PC-9 (cell line): ENCODE results near the gene TAF3.

Experiments used
- EZH2 ChIP-seq: fragments of 200-600 bp; sonication (generic); IDR thresholded peaks from 2 replicates; pipeline ENCODE4 v1.8.0; 2017; ENCODE audit warnings: antibody characterized with exemption, low read depth
- TF ChIP-seq, protein P1 (sequence below): fragments of 200-600 bp; sonication (generic); conservative IDR thresholded peaks from 2 replicates; pipeline ENCODE4 v1.6.1; 2017; ENCODE audit warnings: mixed run types, antibody characterized with exemption, mild to moderate bottlenecking, moderate library complexity

DNA sequence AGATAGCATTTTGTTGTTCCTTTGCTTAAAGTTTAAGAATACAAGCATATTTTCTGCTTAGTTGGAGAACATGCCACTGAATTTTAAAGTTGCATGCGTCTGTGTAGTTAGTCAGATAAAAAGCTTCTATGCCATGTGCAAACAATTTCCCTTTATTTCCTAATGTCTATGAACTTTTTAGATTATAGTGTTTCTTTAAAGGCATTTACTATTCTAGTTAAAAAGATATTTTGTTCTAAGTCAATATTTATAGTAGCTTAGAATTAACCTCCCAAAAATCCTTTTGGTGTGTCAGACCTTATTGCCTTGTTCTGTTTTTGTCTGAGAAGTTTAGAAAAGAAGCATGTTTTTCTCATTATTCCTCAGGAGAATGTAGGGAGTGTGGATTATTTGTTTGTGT lies 137.1 kb downstream of the TAF3 start:
- TF ChIP-seq, protein P1, sequence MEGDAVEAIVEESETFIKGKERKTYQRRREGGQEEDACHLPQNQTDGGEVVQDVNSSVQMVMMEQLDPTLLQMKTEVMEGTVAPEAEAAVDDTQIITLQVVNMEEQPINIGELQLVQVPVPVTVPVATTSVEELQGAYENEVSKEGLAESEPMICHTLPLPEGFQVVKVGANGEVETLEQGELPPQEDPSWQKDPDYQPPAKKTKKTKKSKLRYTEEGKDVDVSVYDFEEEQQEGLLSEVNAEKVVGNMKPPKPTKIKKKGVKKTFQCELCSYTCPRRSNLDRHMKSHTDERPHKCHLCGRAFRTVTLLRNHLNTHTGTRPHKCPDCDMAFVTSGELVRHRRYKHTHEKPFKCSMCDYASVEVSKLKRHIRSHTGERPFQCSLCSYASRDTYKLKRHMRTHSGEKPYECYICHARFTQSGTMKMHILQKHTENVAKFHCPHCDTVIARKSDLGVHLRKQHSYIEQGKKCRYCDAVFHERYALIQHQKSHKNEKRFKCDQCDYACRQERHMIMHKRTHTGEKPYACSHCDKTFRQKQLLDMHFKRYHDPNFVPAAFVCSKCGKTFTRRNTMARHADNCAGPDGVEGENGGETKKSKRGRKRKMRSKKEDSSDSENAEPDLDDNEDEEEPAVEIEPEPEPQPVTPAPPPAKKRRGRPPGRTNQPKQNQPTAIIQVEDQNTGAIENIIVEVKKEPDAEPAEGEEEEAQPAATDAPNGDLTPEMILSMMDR: no peak
- no peak for TF ChIP-seq EZH2
